Coronary artery (tissue), 2 donors: ENCODE measurements around the gene COL21A1.

Experiments used
- DNase-seq: peaks from one replicate; pipeline ENCODE4 v3.0.0-alpha.2; 2017; ENCODE audit warnings: low spot score
- H3K27ac ChIP-seq, 2 donors: fragments of 200-600 bp; sonication (generic); one replicate each; pipeline ENCODE4 v1.5.1; 2016 to 2019
- H3K4me3 ChIP-seq: fragments of 200-600 bp; sonication (generic); 2 replicates; pipeline ENCODE4 v1.5.1; 2016; ENCODE audit warnings: mild to moderate bottlenecking, moderate library complexity
- TF ChIP-seq, protein P1 (sequence below): fragments of 200-600 bp; sonication (generic); IDR thresholded peaks from one replicate; pipeline ENCODE4 v1.5.1; 2019; ENCODE audit warnings: antibody characterized with exemption

COL21A1 gene

DNA sequence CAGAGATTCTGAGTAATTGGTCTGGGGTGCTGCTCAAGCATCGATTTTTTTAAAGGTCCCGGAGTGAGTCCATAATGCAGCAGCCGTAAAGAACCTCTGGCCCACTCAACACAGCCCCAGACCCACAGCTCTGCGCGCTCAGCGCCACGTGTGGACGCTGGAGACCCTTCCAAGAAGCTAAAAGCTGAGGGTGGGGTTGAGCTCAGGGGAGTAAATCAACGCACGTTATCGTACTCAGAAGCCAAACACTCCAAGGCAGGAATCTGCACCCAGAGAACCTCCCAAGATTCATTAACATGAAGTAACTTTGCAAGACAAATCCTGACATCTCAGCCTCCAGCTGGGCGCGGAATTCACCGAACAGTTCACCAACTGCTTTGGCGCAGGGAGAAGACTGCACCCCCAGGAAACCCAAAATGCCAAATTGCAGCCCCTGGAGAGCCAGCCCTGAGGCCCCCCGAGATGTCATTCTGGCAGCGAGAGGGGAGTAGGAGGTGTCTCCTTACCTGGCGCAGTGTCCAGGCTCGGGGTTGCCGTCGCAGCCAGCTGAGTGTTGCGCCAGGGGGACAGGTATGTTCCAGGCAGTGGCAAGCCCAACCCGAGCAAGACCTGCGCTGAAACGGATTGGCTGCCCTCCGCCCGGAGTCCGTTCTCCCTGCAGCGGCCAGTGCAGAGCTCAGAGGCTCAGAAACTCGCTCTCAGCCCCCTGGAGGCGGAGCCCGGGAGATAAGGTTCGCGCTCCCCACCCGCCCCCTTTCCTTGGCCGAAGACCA lies at the start of gene COL21A1:
COL21A1 (minus strand) TSS at position 700 of the 773 bp plus-strand sequence. CDS start 64,962 bp downstream, outside the sequence.
- peak; percentile 88 for DNase-seq
- TF ChIP-seq, protein P1, sequence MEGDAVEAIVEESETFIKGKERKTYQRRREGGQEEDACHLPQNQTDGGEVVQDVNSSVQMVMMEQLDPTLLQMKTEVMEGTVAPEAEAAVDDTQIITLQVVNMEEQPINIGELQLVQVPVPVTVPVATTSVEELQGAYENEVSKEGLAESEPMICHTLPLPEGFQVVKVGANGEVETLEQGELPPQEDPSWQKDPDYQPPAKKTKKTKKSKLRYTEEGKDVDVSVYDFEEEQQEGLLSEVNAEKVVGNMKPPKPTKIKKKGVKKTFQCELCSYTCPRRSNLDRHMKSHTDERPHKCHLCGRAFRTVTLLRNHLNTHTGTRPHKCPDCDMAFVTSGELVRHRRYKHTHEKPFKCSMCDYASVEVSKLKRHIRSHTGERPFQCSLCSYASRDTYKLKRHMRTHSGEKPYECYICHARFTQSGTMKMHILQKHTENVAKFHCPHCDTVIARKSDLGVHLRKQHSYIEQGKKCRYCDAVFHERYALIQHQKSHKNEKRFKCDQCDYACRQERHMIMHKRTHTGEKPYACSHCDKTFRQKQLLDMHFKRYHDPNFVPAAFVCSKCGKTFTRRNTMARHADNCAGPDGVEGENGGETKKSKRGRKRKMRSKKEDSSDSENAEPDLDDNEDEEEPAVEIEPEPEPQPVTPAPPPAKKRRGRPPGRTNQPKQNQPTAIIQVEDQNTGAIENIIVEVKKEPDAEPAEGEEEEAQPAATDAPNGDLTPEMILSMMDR, result no peak
- Histone ChIP-seq H3K4me3 (peak within 1 kb of the TSS; percentile 88), H3K27ac (peak within 1 kb of the TSS; percentile 82 to 92)

DNA sequence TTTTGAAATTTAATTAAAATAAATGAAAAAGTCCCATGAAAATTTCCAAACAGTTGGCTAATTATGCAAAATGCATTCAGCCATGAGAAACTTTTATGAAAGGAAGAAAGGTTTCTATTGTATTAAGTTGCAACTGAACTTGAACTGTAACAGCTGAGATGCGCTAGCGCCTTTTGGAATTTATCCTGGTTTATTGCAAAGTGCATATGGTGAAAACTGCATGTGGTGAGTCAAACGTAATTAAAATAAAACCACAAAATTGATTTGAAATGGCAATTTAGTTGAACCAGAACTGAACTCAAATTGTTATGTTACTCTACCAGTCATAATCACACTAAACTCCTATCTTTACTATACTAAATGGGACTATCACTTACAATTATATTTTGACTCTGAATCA lies 46.4 kb upstream of the COL21A1 start:
- Histone ChIP-seq H3K27ac (no peak overlapping the region), H3K4me3 (no peak overlapping the region)
- DNase-seq, result no peak
- TF ChIP-seq, protein P1, result no peak

DNA sequence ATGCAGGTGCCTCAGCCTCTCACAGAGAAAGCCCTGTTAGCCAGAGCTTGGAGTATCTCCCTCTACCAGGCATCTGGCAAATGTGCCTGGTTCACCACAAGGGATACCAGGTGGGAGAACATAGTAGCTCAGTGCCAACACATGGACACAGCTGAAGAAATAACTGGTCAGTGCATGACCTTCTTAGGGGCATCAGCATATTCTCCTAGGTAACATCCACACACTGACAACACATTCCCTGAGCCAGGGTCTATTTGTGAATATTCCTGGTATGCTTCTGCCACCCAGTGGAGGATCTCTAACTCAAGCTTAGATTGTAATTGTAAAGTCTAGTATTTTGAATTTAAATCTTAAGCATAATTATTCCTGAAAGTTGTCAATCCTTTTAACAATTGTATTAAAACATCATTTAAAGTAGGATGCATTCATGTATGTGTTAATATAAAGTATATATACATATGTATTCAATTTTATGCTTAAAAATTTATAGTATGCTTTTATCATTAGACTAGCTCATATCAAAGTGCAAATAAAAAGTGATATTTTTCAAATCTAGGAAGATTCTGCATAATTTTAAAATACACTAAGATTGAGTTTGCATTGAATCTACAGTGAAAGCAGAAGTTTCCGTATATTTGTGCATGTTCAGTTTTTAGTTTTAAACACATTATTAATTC lies 45.3 kb upstream of the COL21A1 start:
- no peak overlapping the region for H3K4me3 ChIP-seq
- DNase-seq, result no peak
- H3K27ac ChIP-seq, result no peak overlapping the region
- TF ChIP-seq, protein P1, result peak; percentile 34

DNA sequence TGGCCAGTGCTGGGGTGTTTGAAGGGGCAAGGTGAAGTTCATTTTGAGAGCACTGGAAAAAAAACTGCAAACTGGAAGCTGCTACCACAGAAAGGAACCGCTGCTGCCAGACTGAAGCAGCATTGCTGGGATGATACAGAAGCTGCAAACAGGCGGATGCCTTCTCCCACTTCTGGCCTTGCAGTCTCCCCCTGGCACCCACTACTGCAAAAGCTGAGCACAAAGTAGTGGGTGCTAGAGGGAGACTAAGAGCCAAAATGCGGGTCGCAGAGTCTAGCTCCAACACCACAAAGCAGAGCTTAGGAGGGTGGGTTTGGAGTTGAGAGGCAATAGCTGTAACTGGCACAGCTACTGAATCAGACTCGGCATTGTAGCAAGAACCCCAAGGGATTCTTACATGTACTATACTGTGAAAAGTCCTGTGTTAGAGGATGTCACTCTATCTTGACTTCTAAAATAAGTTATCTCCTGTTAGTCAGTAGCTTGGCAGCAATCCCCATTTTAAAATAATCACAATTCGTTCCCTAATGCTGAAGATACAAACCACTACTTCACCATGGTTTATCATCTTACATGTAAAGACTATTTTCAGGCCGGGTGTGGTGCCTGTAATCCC lies 44.0 kb upstream of the COL21A1 start:
- DNase-seq, result no peak
- TF ChIP-seq, protein P1, result no peak
- H3K4me3 ChIP-seq, result no peak overlapping the region
- H3K27ac ChIP-seq, result peak overlapping the region in 1 of 2 donors; percentile 1

DNA sequence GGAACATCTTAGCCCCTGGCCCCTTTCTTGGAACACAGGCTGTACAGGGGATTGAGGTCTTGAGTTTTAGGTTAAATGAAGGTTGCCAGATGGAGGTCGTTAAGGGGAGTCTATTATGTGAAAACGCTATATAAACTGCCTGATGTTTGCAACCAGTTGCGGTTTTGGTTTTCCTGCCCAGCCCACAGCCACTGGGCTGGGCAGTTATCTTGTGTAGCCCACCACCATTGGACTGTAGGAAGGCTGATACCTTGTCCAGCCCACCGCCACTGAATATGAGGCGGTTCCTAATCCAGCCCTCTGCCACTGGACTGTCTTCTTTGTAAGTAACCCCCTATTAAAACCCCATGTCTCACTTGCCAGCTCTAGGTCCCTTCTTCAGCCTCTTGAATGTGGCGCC lies 42.3 kb upstream of the COL21A1 start:
- TF ChIP-seq, protein P1, result no peak
- no peak overlapping the region for H3K4me3 ChIP-seq
- no peak overlapping the region for H3K27ac ChIP-seq
- no peak for DNase-seq

DNA sequence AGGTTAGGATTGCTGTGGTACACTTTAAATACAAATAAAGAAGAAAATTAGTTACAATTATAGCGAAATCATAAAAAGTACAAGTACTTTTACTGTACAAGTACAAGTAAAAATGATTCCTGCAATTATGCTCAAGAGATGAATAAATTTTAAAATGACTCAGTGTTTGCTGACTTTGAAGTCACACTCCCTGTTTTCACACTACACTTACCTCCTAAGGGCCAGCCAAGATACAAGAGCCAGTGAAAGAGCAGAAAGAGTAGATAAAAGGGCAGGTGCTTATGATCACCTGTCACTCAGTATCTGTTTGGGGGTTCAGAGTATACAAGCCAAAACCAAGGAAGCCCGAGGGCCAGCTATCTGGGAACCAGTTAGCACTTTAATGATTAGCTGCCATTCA lies 41.0 kb upstream of the COL21A1 start:
- no peak for DNase-seq
- Histone ChIP-seq H3K4me3 (no peak overlapping the region), H3K27ac (no peak overlapping the region)
- TF ChIP-seq, protein P1, result no peak
